Parathyroid adenoma (tissue), 2 donors: ENCODE data around the gene GRIN3A.

Experiments used
- H2AFZ ChIP-seq: fragments of 300-600 bp; sonication (generic); one replicate; pipeline ENCODE4 v1.7.0; 2017; ENCODE audit warnings: antibody characterized with exemption, mild to moderate bottlenecking
- H3K27ac ChIP-seq: fragments of 300-600 bp; sonication (generic); one replicate; pipeline ENCODE4 v1.7.0; 2017
- H3K27me3 ChIP-seq: fragments of 300-600 bp; sonication (generic); one replicate; pipeline ENCODE4 v1.7.0; 2017; ENCODE audit warnings: low read length; ENCODE audit not compliant: control insufficient read depth, insufficient read depth
- H3K36me3 ChIP-seq: fragments of 300-600 bp; sonication (generic); one replicate; pipeline ENCODE4 v1.7.0; 2017; ENCODE audit warnings: low read length; ENCODE audit not compliant: control insufficient read depth, insufficient read depth
- H3K4me1 ChIP-seq: fragments of 300-600 bp; sonication (generic); one replicate; pipeline ENCODE4 v1.7.0; 2017; ENCODE audit warnings: control low read depth
- H3K4me2 ChIP-seq: fragments of 300-600 bp; sonication (generic); one replicate; pipeline ENCODE4 v1.7.0; 2017; ENCODE audit warnings: low read length
- H3K4me3 ChIP-seq: fragments of 300-600 bp; sonication (generic); one replicate; pipeline ENCODE4 v1.7.0; 2017; ENCODE audit warnings: low read depth, low read length
- H3K79me2 ChIP-seq: fragments of 300-600 bp; sonication (generic); one replicate; pipeline ENCODE4 v1.7.0; 2017; ENCODE audit warnings: control low read depth
- H3K9ac ChIP-seq: fragments of 300-600 bp; sonication (generic); one replicate; pipeline ENCODE4 v1.7.0; 2017; ENCODE audit warnings: mild to moderate bottlenecking
- H3K9me3 ChIP-seq: fragments of 300-600 bp; sonication (generic); one replicate; pipeline ENCODE4 v1.7.0; 2017; ENCODE audit warnings: low read length; ENCODE audit not compliant: control insufficient read depth
- TF ChIP-seq, protein P1 (sequence below): fragments of 300-600 bp; sonication (generic); IDR thresholded peaks from one replicate; pipeline ENCODE4 v1.7.0; 2017; ENCODE audit warnings: antibody characterized with exemption, mild to moderate bottlenecking
- donor health status: primary hyperparathyroidism.

The GRIN3A gene

DNA sequence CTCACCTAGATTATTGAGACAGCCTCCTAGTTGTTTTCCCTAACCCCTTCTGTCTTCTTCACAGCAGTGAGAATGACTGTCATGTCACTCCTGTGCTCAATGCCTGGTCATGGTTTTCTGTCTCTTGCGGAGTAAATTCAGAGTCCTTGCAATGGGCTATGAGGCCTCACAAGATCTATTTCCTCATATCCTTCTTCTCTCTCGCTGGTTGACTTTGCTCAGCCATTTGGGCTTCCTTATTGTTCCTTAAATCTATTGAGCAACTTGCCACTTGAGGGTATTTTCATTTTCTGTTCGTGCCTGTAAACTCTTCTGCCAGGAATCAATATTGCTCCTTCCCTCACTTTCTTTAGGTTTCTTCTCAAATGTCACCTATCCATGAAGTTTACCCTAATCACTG, 152.7 kb downstream of the GRIN3A start:
- Histone ChIP-seq H3K79me2 (no peaks in the 10 kb centered on the region), H3K36me3 (no peaks in the 10 kb centered on the region), H3K4me3 (no peak overlapping the region), H3K4me1 (no peaks in the 10 kb centered on the region), H3K27ac (no peak overlapping the region), H3K4me2 (no peak overlapping the region), H2AFZ (no peak overlapping the region), H3K9me3 (no peaks in the 10 kb centered on the region), H3K27me3 (no peaks in the 10 kb centered on the region), H3K9ac (no peak overlapping the region)
- TF ChIP-seq, protein P1, sequence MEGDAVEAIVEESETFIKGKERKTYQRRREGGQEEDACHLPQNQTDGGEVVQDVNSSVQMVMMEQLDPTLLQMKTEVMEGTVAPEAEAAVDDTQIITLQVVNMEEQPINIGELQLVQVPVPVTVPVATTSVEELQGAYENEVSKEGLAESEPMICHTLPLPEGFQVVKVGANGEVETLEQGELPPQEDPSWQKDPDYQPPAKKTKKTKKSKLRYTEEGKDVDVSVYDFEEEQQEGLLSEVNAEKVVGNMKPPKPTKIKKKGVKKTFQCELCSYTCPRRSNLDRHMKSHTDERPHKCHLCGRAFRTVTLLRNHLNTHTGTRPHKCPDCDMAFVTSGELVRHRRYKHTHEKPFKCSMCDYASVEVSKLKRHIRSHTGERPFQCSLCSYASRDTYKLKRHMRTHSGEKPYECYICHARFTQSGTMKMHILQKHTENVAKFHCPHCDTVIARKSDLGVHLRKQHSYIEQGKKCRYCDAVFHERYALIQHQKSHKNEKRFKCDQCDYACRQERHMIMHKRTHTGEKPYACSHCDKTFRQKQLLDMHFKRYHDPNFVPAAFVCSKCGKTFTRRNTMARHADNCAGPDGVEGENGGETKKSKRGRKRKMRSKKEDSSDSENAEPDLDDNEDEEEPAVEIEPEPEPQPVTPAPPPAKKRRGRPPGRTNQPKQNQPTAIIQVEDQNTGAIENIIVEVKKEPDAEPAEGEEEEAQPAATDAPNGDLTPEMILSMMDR = no peak

DNA sequence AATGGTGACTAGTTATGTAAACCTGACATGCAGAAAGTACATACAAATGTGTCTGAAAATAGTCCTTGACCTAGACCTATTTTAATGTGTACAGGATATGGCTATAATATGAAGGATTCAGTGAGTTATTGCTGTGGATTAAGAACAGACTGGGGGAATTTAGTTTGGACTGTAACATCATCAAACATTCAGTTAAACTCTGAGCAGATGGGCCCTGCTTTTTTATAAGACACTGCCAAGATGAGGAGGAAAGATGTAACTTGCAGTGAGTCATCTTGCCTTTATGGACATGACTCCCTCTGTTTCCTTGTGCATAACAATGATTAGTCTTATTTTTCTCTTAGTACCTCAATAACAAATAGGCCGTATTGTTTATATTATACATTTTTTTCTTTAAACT, 155.9 kb downstream of the GRIN3A start:
- no peaks in the 10 kb centered on the region for H3K36me3 ChIP-seq
- H3K4me3 ChIP-seq = no peak overlapping the region
- H3K9me3 ChIP-seq = no peaks in the 10 kb centered on the region
- H3K4me1 ChIP-seq = no peaks in the 10 kb centered on the region
- no peaks in the 10 kb centered on the region for H3K27me3 ChIP-seq
- TF ChIP-seq, protein P1 = no peak
- H3K9ac ChIP-seq = no peak overlapping the region
- no peaks in the 10 kb centered on the region for H3K79me2 ChIP-seq
- H3K4me2 ChIP-seq = no peak overlapping the region
- H2AFZ ChIP-seq = no peak overlapping the region
- no peak overlapping the region for H3K27ac ChIP-seq

DNA sequence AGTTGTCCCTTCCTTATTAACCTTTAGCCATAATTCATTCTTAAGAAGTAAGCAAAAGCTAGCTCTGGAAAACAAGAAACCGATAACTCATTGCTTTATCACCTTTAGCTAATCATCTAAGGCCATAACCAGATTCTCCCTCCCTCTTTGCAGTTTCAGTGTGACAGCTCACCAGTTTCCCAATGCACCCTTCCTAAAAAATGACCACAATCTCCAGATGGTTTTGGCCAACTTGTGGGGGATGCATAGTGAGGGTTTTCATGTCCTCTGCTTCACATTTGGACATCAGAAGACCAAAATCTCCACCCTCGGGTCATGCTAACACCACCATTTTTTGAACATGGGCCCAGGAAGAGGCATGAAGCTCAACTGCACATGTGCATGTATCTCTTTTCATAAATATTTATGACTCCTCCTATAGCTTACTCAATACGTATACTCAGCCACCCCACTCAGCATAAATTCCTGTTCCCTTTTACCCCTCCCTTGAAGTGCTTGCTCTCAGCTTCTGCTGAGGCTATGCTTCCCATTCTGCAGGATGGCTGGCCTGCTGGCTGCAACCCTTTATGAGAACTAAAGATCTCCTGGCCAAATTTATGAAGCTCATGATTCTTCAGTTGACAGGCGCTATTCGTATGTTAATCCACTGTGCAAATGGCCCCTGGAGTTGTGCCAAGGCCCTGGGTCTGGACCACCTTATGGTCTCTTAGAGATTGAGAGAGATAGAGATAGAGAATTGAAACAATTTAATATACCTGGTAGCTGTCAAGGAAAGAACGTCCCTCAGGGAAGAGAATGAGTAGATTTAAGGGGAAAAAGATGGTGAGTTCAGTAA, 158.5 kb downstream of the GRIN3A start:
- H3K4me1 ChIP-seq = no peaks in the 10 kb centered on the region
- H3K27ac ChIP-seq = no peak overlapping the region
- no peak overlapping the region for H3K4me3 ChIP-seq
- TF ChIP-seq, protein P1 = no peak
- H3K4me2 ChIP-seq = no peak overlapping the region
- no peaks in the 10 kb centered on the region for H3K27me3 ChIP-seq
- H3K9ac ChIP-seq = no peak overlapping the region
- H3K9me3 ChIP-seq = no peaks in the 10 kb centered on the region
- H2AFZ ChIP-seq = no peak overlapping the region
- no peaks in the 10 kb centered on the region for H3K79me2 ChIP-seq
- no peaks in the 10 kb centered on the region for H3K36me3 ChIP-seq

DNA sequence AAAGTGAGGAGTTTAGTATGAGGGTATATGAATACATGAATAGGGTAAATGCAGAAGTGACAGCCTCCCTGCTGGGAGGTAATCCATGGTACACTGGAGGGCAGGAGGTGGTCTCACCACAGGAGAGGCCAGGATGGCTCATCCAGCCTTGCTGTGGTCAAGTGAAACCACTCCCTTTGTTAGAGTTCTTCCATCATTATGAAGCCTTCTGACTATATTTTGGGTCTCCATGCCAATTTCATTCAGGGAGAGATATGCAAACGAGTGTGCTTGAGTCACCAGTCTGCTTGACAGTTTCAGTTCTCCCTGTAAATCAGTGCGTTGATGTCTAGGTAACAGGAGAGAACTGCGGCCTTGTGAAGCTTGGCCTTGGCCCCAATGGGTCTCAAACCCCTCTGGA, 160.1 kb downstream of the GRIN3A start:
- H3K79me2 ChIP-seq = no peaks in the 10 kb centered on the region
- no peak overlapping the region for H3K4me2 ChIP-seq
- no peaks in the 10 kb centered on the region for H3K9me3 ChIP-seq
- no peaks in the 10 kb centered on the region for H3K36me3 ChIP-seq
- no peak overlapping the region for H3K27ac ChIP-seq
- no peak overlapping the region for H2AFZ ChIP-seq
- TF ChIP-seq, protein P1 = no peak
- no peak overlapping the region for H3K4me3 ChIP-seq
- H3K27me3 ChIP-seq = no peaks in the 10 kb centered on the region
- no peak overlapping the region for H3K9ac ChIP-seq
- H3K4me1 ChIP-seq = no peaks in the 10 kb centered on the region

DNA sequence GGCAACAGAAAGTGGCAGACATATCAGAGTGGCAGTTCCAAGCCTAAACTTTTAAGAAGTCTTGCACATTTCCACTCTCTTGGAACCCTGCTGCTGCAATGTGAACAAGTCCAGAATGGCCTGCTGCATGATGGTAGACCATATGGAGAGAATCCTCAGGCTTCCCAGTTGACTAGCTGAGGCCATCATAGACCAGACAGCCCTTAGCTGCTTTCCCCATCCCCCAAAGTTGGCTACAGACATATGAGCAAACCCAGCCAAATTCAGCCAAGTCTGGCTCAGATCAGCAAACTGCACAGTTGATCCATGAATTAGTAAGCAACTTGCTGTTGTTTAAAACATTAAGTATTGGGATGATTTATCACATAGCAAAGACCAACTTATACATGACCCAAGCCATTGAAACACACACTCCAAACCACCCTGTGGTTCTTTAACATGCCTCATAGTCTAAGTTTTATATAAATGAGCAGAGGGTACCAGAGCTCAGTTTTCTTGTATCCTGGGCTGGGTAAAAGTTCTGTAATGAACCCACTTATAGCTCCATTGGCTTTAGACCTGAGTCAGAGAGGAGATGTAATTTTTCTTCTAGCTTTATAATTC, 163.6 kb downstream of the GRIN3A start:
- no peaks in the 10 kb centered on the region for H3K79me2 ChIP-seq
- H3K4me3 ChIP-seq = no peak overlapping the region
- peaks cover 4% of the 10 kb centered on the region for H3K4me1 ChIP-seq
- no peaks in the 10 kb centered on the region for H3K27me3 ChIP-seq
- no peak overlapping the region for H3K4me2 ChIP-seq
- no peak overlapping the region for H2AFZ ChIP-seq
- no peak overlapping the region for H3K27ac ChIP-seq
- H3K36me3 ChIP-seq = no peaks in the 10 kb centered on the region
- TF ChIP-seq, protein P1 = no peak
- no peaks in the 10 kb centered on the region for H3K9me3 ChIP-seq
- no peak overlapping the region for H3K9ac ChIP-seq
